ENCODE results near the gene TRAPPC12. TPM values are rescaled to one million over a fixed set of nuclear protein-coding genes. Genes with fewer than 3 reads are reported as not detected.
A peak's percentile ranks its signal among the peaks of the same experiment; 100 is the strongest.
"Not testable (repeated sequence)": the region's sequence is repeated elsewhere in the genome, so short reads cannot be mapped to it uniquely, and the experiment has no call there.

TRAPPC12 gene
- total RNA-seq, 1 donor, result 62.7 TPM

- TF ChIP-seq CTCF (IDR thresholded peaks at IDR 0.05; ENCODE audit: insufficient read depth, low read length), result no peak
- no peak overlapping the region for H3K4me3 ChIP-seq (ENCODE audit: low read depth, low read length)
- no peak for DNase-seq (ENCODE audit: low read depth)
Observed at GRCh38 chr2:3368261-3368722, 11.2 kb upstream of the TRAPPC12 start.

- not testable (repeated sequence) for H3K4me3 ChIP-seq (ENCODE audit: low read depth, low read length); DNase-seq (ENCODE audit: low read depth)
Observed at GRCh38 chr2:3369340-3370181, 9.9 kb upstream of the TRAPPC12 start.

GRCh38 chr2:3376821-3377220 is 2.7 kb upstream of the TRAPPC12 start:
- peak overlapping the region; percentile 98 for H3K4me3 ChIP-seq (ENCODE audit: low read depth, low read length)
- DNase-seq (ENCODE audit: low read depth), result no peak
- no peak for TF ChIP-seq CTCF (IDR thresholded peaks at IDR 0.05; ENCODE audit: insufficient read depth, low read length)

DNA sequence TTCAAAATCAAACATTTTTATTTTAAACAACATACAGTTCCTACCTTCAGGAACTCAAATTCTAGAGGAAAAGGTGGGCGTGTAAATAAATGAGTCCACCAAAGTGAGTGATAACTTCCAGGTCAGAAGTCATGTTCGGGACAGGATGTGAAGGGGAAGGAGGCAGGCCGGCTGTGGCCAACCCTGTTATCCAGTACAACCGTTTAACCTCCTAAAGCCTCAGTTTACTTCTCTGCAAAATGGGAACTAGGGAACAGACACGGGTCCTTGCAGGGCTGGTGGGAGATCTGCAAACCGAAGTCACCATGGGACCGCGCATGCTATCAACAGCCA is 2.2 kb upstream of the TRAPPC12 start:
- peak overlapping the region; percentile 98 for H3K4me3 ChIP-seq (ENCODE audit: low read depth, low read length)
- peak; percentile 44 for DNase-seq (ENCODE audit: low read depth)
- TF ChIP-seq CTCF (IDR thresholded peaks at IDR 0.05; ENCODE audit: insufficient read depth, low read length), result no peak

GRCh38 chr2:3377612-3378432 is 1.7 kb upstream of the TRAPPC12 start, which contains the start of gene EIPR1:
Gene EIPR1 (minus strand): TSS chr2:3377818. CDS start chr2:3377689, 129 bp downstream.
- peak; percentile 98 for DNase-seq (ENCODE audit: low read depth)
- TF ChIP-seq CTCF (IDR thresholded peaks at IDR 0.05; ENCODE audit: insufficient read depth, low read length), result peak; percentile 20
- peak within 1 kb of the TSS; percentile 98 for H3K4me3 ChIP-seq (ENCODE audit: low read depth, low read length)

DNA sequence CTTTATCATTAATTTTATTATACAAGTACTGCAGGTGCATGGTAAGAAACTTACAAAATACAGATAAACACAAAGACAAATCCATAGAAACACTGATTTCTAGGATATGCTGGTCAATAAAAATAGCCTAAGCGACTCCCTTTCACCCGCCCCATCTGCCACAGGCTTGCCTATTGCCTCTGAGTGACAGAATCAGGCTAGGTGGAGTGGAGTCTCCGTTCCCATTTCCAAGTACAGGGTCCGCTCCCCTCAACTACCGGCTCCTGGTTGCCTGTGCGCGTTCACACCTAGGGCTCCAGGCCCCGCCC is 201 bp upstream of the TRAPPC12 start:
- no peak for TF ChIP-seq CTCF (IDR thresholded peaks at IDR 0.05; ENCODE audit: insufficient read depth, low read length)
- H3K4me3 ChIP-seq (ENCODE audit: low read depth, low read length), result peak overlapping the region; percentile 95
- no peak for DNase-seq (ENCODE audit: low read depth)

GRCh38 chr2:3386448-3386958 is 7.0 kb downstream of the TRAPPC12 start:
- TF ChIP-seq CTCF (IDR thresholded peaks at IDR 0.05; ENCODE audit: insufficient read depth, low read length), result no peak
- no peak for DNase-seq (ENCODE audit: low read depth)
- H3K4me3 ChIP-seq (ENCODE audit: low read depth, low read length), result no peak overlapping the region

All from fibroblast of the aortic adventitia (primary cell).